Adrenal gland (tissue), 12 donors: Measurements from ENCODE around the gene TIMM8A. TPM values are rescaled to one million over a fixed set of nuclear protein-coding genes. Genes with fewer than 3 reads are reported as not detected.

ENCODE experiments used
- DNase-seq, 7 donors: peaks; one replicate each; pipeline ENCODE4 v3.0.0-alpha.2; 2019 to 2020
- H3K27ac ChIP-seq, 5 donors: fragments of 200-600 bp; sonication (generic) in 4 of 5; 1 replicate in 3 of 5; 2 replicates in 2 of 5; pipeline versions ENCODE4 v1.5.1 to v1.8.0; 2016 to 2020; ENCODE audit warnings: mild to moderate bottlenecking in 1 of 5
- H3K27me3 ChIP-seq: fragments of 200-600 bp; 2 replicates; pipeline ENCODE4 v1.8.0; 2021
- H3K36me3 ChIP-seq, 2 donors: fragments of 200-600 bp; replicated peaks in 1 of 2; 1 replicate in 1 of 2; 2 replicates in 1 of 2; pipeline versions ENCODE4 v1.5.1 to v1.8.0; 2018 to 2022
- H3K4me1 ChIP-seq, 2 donors: fragments of 200-600 bp; replicated peaks in 1 of 2; 1 replicate in 1 of 2; 2 replicates in 1 of 2; pipeline versions ENCODE4 v1.5.1 to v1.8.0; 2018 to 2021
- H3K4me3 ChIP-seq, 4 donors: fragments of 200-600 bp; sonication (generic) in 3 of 4; one replicate each; pipeline ENCODE4 v1.5.1; 2016 to 2018
- H3K9me3 ChIP-seq, 3 donors: fragments of 200-600 bp; sonication (generic) in 1 of 3; replicated peaks in 1 of 3; 1 replicate in 2 of 3; 2 replicates in 1 of 3; pipeline versions ENCODE4 v1.5.1 to v1.8.0; 2016 to 2021
- CTCF ChIP-seq, 6 experiments: fragments of 450-650 bp in 4 of 6; fragments of 200-600 bp in 2 of 6; sonication (generic) in 1 of 6; IDR thresholded peaks; 1 replicate in 5 of 6; 2 replicates in 1 of 6; pipeline versions ENCODE4 v1.5.1 to v1.8.0; 2016 to 2021; ENCODE audit warnings: antibody characterized with exemption in 6 of 6, mild to moderate bottlenecking in 2 of 6, moderate library complexity in 1 of 6
- POLR2A ChIP-seq, 2 donors: fragments of 450-650 bp; IDR thresholded peaks; one replicate each; pipeline ENCODE4 v1.6.1; 2017; ENCODE audit warnings: antibody characterized with exemption in 2 of 2, mild to moderate bottlenecking in 2 of 2, moderate library complexity in 1 of 2
- WGBS, 4 donors: extraction: QIAGEN DNeasy Blood & Tissue Kit in 2 of 4; methylation state at CpG; one replicate each; pipeline versions ENCODE4 v1.1.5 to v1.1.7; 2013 to 2017; 5-methylcytosine and 5-hydroxymethylcytosine counted together
- intact Hi-C, 2 donors: fragments of 100-400 bp; cut with DNase I; formaldehyde crosslinking; loops; one replicate each; pipeline versions ENCODE4 v1.14.1 to v1.15.0; 2022 to 2023
- polyA plus RNA-seq, 3 donors: library from polyadenylated mRNA; stranded (reverse); fragments of 200-250 nt in 2 of 3; fragments of 350-450 nt in 1 of 3; fragmentation: Illumina TruSeq in 1 of 3; extraction: RNeasy Lipid Tissue Mini Kit (QIAGEN cat#74804) in 1 of 3; gene quantifications; one replicate each; pipeline ENCODE4 v1.2.3, GENCODE V29; 2013 to 2014
- total RNA-seq, 9 donors: library from RNA; depleted of rRNA in 4 of 9; stranded (reverse); fragments of >200 nt in 4 of 9; fragments of 120-200 nt in 1 of 9; fragmentation: NEBNext Ultra II Directional in 1 of 9; extraction: Animal tissue kit (Norgen Biotek cat#: 25700) in 1 of 9; gene quantifications; one replicate each; pipeline versions ENCODE4 v1.1.0 to v1.2.4, GENCODE V29; 2013 to 2023
- donor health status: healthy with polysubstance abuse.
- donor health status: Bipolar disorder and iron deficiency.
- donor health status: DM: yes; HTN: yes; CAD: no.
- donor health status: DM: no; HTN: no; CAD: no.
- donor health status: DM: no; HTN: no; CAD: no.
- donor health status: DM: yes; HTN: yes; CAD: no.

TIMM8A gene
- total and polyA plus RNA-seq, 12 donors = 1.5 to 14.9 (median 6.8) TPM

- WGBS, 4 donors = 65 to 71% (median 68%) methylated on average over 6 to 7 of the region's 7 CpGs
- Histone ChIP-seq H3K36me3 (no peaks in the 10 kb centered on the region), H3K4me3 (no peak overlapping the region), H3K4me1 (no peaks in the 10 kb centered on the region), H3K27me3 (peaks cover 3% of the 10 kb centered on the region), H3K27ac (no peak overlapping the region), H3K9me3 (no peaks in the 10 kb centered on the region)
- intact Hi-C loops = no loop called here
- no peak for DNase-seq
- no peak for TF ChIP-seq POLR2A (IDR thresholded peaks at IDR 0.05)
- TF ChIP-seq CTCF (IDR thresholded peaks at IDR 0.05) = no peak
Measured at GRCh38 chrX:101360390-101360789, 11.8 kb upstream of the TIMM8A start.

GRCh38 chrX:101359966-101360365 lies 11.4 kb upstream of the TIMM8A start:
- intact Hi-C loops = no loop called here
- Histone ChIP-seq H3K27ac (no peak overlapping the region), H3K9me3 (no peaks in the 10 kb centered on the region), H3K4me1 (no peaks in the 10 kb centered on the region), H3K27me3 (peaks cover 3% of the 10 kb centered on the region), H3K4me3 (no peak overlapping the region), H3K36me3 (no peaks in the 10 kb centered on the region)
- DNase-seq = no peak
- 45 to 55% (median 53%) methylated on average over 1 of the region's 1 CpG; no CpG with 5 or more reads in 1 of the 4 donors for WGBS, 4 donors
- TF ChIP-seq POLR2A (IDR thresholded peaks at IDR 0.05) (no peak), CTCF (IDR thresholded peaks at IDR 0.05) (no peak)

GRCh38 chrX:101357166-101357795 lies 8.7 kb upstream of the TIMM8A start:
- peak in 1 of 7 donors; percentile 4 for DNase-seq
- H3K27me3 ChIP-seq = no peaks in the 10 kb centered on the region

GRCh38 chrX:101349193-101349562 lies 636 bp upstream of the TIMM8A start:
- WGBS, 4 donors = 29 to 42% (median 41%) methylated on average over 3 to 4 of the region's 4 CpGs
- intact Hi-C loops = no loop called here
- no peak for DNase-seq
- Histone ChIP-seq H3K27ac (no peak overlapping the region), H3K27me3 (no peaks in the 10 kb centered on the region), H3K9me3 (no peaks in the 10 kb centered on the region), H3K36me3 (no peaks in the 10 kb centered on the region), H3K4me3 (peak overlapping the region in 2 of 4 donors; percentile 61 to 64), H3K4me1 (no peaks in the 10 kb centered on the region)
- TF ChIP-seq POLR2A (IDR thresholded peaks at IDR 0.05) (no peak), CTCF (IDR thresholded peaks at IDR 0.05) (no peak)

More at GRCh38 chrX:101357166-101357795, 8.7 kb upstream of the TIMM8A start:
- H3K36me3 ChIP-seq = no peaks in the 10 kb centered on the region
- no peaks in the 10 kb centered on the region for H3K4me1 ChIP-seq
- intact Hi-C loops = no loop called here
- no peak overlapping the region for H3K4me3 ChIP-seq
- TF ChIP-seq POLR2A (IDR thresholded peaks at IDR 0.05) (no peak), CTCF (IDR thresholded peaks at IDR 0.05) (peak in 3 of 6 experiments; percentile 13 to 40 (median 37))
- 26 to 44% (median 40%) methylated on average over 3 to 5 of the region's 5 CpGs for WGBS, 4 donors
- H3K9me3 ChIP-seq = no peaks in the 10 kb centered on the region
- H3K27ac ChIP-seq = no peak overlapping the region
